Naive thymus-derived CD4-positive, alpha-beta T cell (primary cell): ENCODE results near the gene MBOAT1. TPM values are rescaled to one million over a fixed set of nuclear protein-coding genes. Genes with fewer than 3 reads are reported as not detected.

Source experiments
- ATAC-seq: fragments of 150-1000 bp; cut with Tn5 transposase; 2 replicates; pipeline ENCODE4 v1.10.0; 2021; ENCODE audit warnings: mild to moderate bottlenecking, moderate library complexity
- CTCF ChIA-PET: fragments of 350-600 bp; sonication (Branson Sonifier 250); formaldehyde crosslinking; loops from one replicate; lab custom pipeline; 2021; ENCODE audit warnings: antibody characterized with exemption; lab: Charles Lee
- POLR2A ChIA-PET: fragments of 350-600 bp; sonication (Branson Sonifier 250); formaldehyde crosslinking; loops from one replicate; lab custom pipeline; 2021; ENCODE audit warnings: antibody characterized with exemption, inconsistent platforms; lab: Charles Lee
- DNase-seq, 9 donors: peaks; one replicate each; pipeline versions ENCODE4 v3.0.0 to v3.0.0-alpha.2; 2020 to 2022; ENCODE audit warnings: mixed read lengths in 1 of 9
- H3K27ac ChIP-seq: one replicate; pipeline ENCODE4 v1.7.0; 2013; ENCODE audit warnings: mild to moderate bottlenecking, low read depth, low read length, moderate library complexity
- H3K27me3 ChIP-seq, 2 donors: one replicate each; pipeline ENCODE4 v1.7.0; 2013; ENCODE audit warnings: low read length in 2 of 2, mild to moderate bottlenecking in 2 of 2, moderate library complexity in 2 of 2; ENCODE audit not compliant: control insufficient read depth in 2 of 2, insufficient read depth in 2 of 2
- H3K36me3 ChIP-seq, 3 experiments: 1 replicate in 2 of 3; 2 replicates in 1 of 3; pipeline ENCODE4 v1.7.0; 2013; ENCODE audit warnings: low read length in 3 of 3, mild to moderate bottlenecking in 3 of 3, moderate library complexity in 1 of 3; ENCODE audit not compliant: insufficient read depth in 3 of 3, control insufficient read depth in 2 of 3
- H3K4me1 ChIP-seq, 2 donors: one replicate each; pipeline ENCODE4 v1.7.0; 2013; ENCODE audit warnings: low read length in 2 of 2, mild to moderate bottlenecking in 2 of 2, moderate library complexity in 1 of 2; ENCODE audit not compliant: control insufficient read depth in 2 of 2, insufficient read depth in 2 of 2
- H3K4me3 ChIP-seq: 2 replicates; pipeline ENCODE4 v1.7.0; 2013; ENCODE audit warnings: mild to moderate bottlenecking, low read length
- H3K9me3 ChIP-seq, 3 experiments: 1 replicate in 2 of 3; 2 replicates in 1 of 3; pipeline ENCODE4 v1.7.0; 2013; ENCODE audit warnings: low read length in 3 of 3; ENCODE audit not compliant: control insufficient read depth in 2 of 3
- H3K27ac Mint-ChIP-seq, 9 donors: one replicate each; pipeline ENCODE4 v1.8.0; 2020 to 2022; ENCODE audit warnings: mixed read lengths in 9 of 9, mild to moderate bottlenecking in 8 of 9, moderate library complexity in 5 of 9, inconsistent platforms in 2 of 9
- H3K27me3 Mint-ChIP-seq, 5 donors: one replicate each; pipeline ENCODE4 v1.8.0; 2021 to 2022; ENCODE audit warnings: mixed read lengths in 5 of 5, mild to moderate bottlenecking in 1 of 5
- H3K36me3 Mint-ChIP-seq, 5 donors: one replicate each; pipeline ENCODE4 v1.8.0; 2020 to 2022; ENCODE audit warnings: mixed read lengths in 5 of 5, mild to moderate bottlenecking in 3 of 5, inconsistent platforms in 1 of 5
- H3K4me1 Mint-ChIP-seq, 7 donors: one replicate each; pipeline ENCODE4 v1.8.0; 2020 to 2022; ENCODE audit warnings: mixed read lengths in 7 of 7, mild to moderate bottlenecking in 3 of 7, inconsistent platforms in 1 of 7
- H3K4me3 Mint-ChIP-seq, 10 donors: one replicate each; pipeline ENCODE4 v1.8.0; 2020 to 2022; ENCODE audit warnings: mild to moderate bottlenecking in 10 of 10, mixed read lengths in 10 of 10, moderate library complexity in 6 of 10, inconsistent platforms in 2 of 10
- H3K9me3 Mint-ChIP-seq, 11 donors: one replicate each; pipeline ENCODE4 v1.8.0; 2020 to 2022; ENCODE audit warnings: mixed read lengths in 11 of 11, mild to moderate bottlenecking in 4 of 11, inconsistent platforms in 1 of 11, moderate library complexity in 1 of 11
- intact Hi-C, 2 donors: fragments of 100-400 bp; cut with micrococcal nuclease; formaldehyde crosslinking; loops; one replicate each; pipeline ENCODE4 v1.15.1; 2023
- polyA plus RNA-seq, 2 donors: library from polyadenylated mRNA; unstranded; fragments of 300-500 nt; fragmentation: Illumina TruSeq; gene quantifications; one replicate each; pipeline ENCODE4 v1.2.3, GENCODE V29; 2021
- total RNA-seq, 6 experiments: library from RNA in 5 of 6; stranded (reverse) in 5 of 6; gene quantifications; 1 replicate in 5 of 6; 2 replicates in 1 of 6; pipeline ENCODE4 v1.2.3 and lab custom pipeline; 2021 to 2026

Gene MBOAT1
- total and polyA plus RNA-seq, 7 experiments from 2014 or later, result 0.84 to 24.7 (median 9.5) TPM

DNA sequence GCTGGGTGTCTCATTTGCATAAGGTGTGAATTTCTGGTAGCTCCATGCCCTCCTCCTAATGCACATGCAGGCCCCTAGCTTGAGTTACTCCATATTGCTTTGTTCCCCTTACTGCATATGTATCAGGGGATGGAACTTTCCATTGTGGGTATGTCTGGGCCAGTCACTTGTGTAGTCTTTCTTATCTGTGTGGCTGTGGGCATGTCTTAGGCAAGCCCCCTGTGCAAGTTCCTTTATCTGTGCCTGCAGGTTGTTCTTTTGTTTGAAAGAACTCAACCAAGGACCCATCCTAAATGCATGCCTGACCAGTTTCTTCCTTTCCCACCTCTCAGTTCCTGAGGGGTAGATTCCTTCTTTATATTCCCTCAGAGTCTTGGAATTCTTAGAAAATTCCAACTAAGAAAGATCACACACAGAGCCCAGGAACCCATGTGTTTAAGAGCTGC lies 23.6 kb downstream of the MBOAT1 start:
- Mint-ChIP-seq H3K27me3 (no peaks in the 10 kb centered on the region), H3K4me1 (peaks cover 0 to 14% (median 0%) of the 10 kb centered on the region in 7 donors), H3K4me3 (no peak overlapping the region), H3K27ac (no peak overlapping the region), H3K9me3 (peaks cover 0 to 13% (median 2%) of the 10 kb centered on the region in 11 donors), H3K36me3 (peaks cover 6 to 58% (median 24%) of the 10 kb centered on the region in 5 donors)
- H3K4me3 ChIP-seq, result no peak overlapping the region
- no peaks in the 10 kb centered on the region for H3K4me1 ChIP-seq
- H3K27ac ChIP-seq, result no peak overlapping the region
- DNase-seq (no peak), ATAC-seq (no peak)
- ChIA-PET CTCF (no interaction called here), POLR2A (no interaction called here)
- intact Hi-C loops, result no loop called here
- no peaks in the 10 kb centered on the region for H3K36me3 ChIP-seq
- no peaks in the 10 kb centered on the region for H3K9me3 ChIP-seq
- no peaks in the 10 kb centered on the region for H3K27me3 ChIP-seq

DNA sequence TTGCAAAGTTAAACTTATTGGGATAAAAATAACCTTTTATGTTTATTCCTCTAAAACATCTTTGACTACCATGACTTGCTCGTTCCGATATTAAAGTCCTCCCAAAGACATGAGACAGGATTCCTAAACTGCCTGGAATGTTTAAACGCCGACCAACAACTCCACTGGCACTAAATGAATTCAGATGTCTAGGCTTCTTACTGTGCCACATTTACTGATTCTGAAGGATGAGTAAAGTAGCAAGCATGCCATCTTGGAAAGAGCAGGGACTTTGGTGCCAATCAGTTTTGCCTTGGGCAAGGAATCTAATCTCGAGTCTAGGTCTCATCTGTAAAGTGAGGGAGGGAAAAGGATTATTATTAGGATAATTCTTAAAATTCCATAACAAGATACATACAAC lies 25.3 kb downstream of the MBOAT1 start:
- Histone ChIP-seq H3K4me1 (no peaks in the 10 kb centered on the region), H3K27ac (no peak overlapping the region), H3K27me3 (no peaks in the 10 kb centered on the region), H3K36me3 (no peaks in the 10 kb centered on the region), H3K4me3 (no peak overlapping the region), H3K9me3 (no peaks in the 10 kb centered on the region)
- Mint-ChIP-seq H3K4me1 (peaks cover 0 to 8% (median 0%) of the 10 kb centered on the region in 7 donors), H3K36me3 (peaks cover 6 to 63% (median 32%) of the 10 kb centered on the region in 5 donors), H3K9me3 (peaks cover 0 to 13% (median 5%) of the 10 kb centered on the region in 11 donors), H3K4me3 (no peak overlapping the region), H3K27me3 (no peaks in the 10 kb centered on the region), H3K27ac (no peak overlapping the region)
- DNase-seq (no peak), ATAC-seq (no peak)
- POLR2A ChIA-PET, result no interaction called here
- CTCF ChIA-PET, result no interaction called here
- intact Hi-C loops, result no loop called here

DNA sequence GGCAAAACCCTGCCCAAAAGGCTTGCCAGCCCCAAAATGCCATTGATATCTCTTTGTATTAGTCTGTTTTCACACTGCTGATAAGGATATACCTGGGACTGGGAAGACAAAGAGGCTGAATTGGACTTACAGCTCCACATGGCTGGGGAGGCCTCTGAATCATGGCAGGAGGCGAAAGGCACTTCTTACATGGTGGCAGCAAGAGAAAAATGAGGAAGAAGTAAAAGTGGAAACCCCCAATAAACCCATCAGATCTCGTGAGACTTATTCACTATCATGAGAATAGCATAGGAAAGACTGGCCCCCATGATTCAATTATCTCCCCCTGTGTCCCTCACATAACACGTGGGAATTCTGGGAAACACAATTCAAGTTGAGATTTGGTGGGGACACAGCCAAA lies 28.6 kb downstream of the MBOAT1 start:
- CTCF ChIA-PET, result no interaction called here
- no peaks in the 10 kb centered on the region for H3K27me3 Mint-ChIP-seq

DNA sequence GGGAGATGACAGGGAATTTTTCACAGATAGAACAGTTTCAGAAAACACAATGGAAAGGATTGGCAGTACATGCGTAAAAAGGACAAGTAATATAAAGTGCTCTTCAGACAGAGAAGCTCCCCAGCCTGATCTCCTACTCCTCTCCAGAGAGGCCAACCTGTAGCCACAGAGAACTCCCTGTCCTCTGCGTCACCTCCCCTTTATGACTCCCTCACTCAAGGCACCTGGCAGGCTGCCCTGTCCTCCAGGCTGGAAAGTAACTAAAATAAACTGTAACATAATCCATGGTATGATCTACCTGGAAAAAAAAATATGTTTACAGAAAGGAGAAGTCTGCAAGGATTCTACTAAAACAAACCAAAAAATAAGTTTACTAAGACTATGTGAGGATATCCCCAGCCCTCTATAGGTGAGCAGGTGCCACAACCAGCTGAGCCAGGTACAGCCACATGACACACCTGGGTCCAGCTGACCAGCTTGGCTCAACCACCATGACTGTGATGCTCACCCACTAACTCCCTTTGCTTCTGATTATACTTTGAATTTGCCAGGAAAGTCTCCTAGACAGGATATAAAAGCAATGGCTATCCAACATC lies 29.2 kb downstream of the MBOAT1 start:
- CTCF ChIA-PET, result no interaction called here

More for the DNA sequence above, 28.6 kb downstream of the MBOAT1 start:
- H3K36me3 Mint-ChIP-seq, result peaks cover 6 to 63% (median 28%) of the 10 kb centered on the region in 5 donors
- ATAC-seq (no peak), DNase-seq (no peak)
- Histone ChIP-seq H3K27me3 (no peaks in the 10 kb centered on the region), H3K9me3 (no peaks in the 10 kb centered on the region), H3K27ac (no peak overlapping the region), H3K36me3 (no peaks in the 10 kb centered on the region), H3K4me3 (no peak overlapping the region), H3K4me1 (peaks cover 0 to 6% of the 10 kb centered on the region in 2 donors)
- intact Hi-C loops, result no loop called here
- peaks cover 0 to 13% (median 4%) of the 10 kb centered on the region in 11 donors for H3K9me3 Mint-ChIP-seq
- no peak overlapping the region for H3K4me3 Mint-ChIP-seq
- H3K4me1 Mint-ChIP-seq, result peaks cover 0 to 20% (median 0%) of the 10 kb centered on the region in 7 donors
- no peak overlapping the region for H3K27ac Mint-ChIP-seq
- POLR2A ChIA-PET, result no interaction called here

DNA sequence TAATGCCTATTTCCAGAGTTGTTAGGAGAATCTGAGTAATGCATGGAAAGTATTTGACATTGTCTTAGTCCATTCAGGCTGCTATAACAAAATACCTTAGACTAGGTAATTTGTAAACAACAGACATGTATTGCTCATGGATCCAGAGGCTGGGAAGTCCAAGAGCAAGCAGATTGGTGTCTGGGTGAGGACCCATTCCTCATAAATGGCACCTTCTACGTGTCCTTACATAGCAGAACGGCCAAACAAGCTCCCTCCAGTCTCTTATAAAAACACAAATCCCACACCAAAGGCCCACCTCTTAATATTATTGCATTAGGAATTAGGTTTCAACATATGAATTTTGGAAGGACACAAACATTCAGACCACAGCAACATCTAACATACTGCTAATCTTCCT lies 30.2 kb downstream of the MBOAT1 start:
- ATAC-seq (no peak), DNase-seq (no peak)
- Mint-ChIP-seq H3K27ac (peak overlapping the region in 1 of 9 donors; percentile 42), H3K36me3 (peaks cover 6 to 52% (median 27%) of the 10 kb centered on the region in 5 donors), H3K9me3 (peaks cover 0 to 13% (median 4%) of the 10 kb centered on the region in 11 donors), H3K4me3 (no peak overlapping the region), H3K27me3 (no peaks in the 10 kb centered on the region), H3K4me1 (peaks cover 0 to 20% (median 0%) of the 10 kb centered on the region in 7 donors)
- POLR2A ChIA-PET, result no interaction called here
- no peak overlapping the region for H3K4me3 ChIP-seq
- H3K4me1 ChIP-seq, result peaks cover 0 to 6% of the 10 kb centered on the region in 2 donors
- CTCF ChIA-PET, result no interaction called here
- H3K36me3 ChIP-seq, result no peaks in the 10 kb centered on the region
- H3K27me3 ChIP-seq, result no peaks in the 10 kb centered on the region
- intact Hi-C loops, result no loop called here
- no peak overlapping the region for H3K27ac ChIP-seq
- H3K9me3 ChIP-seq, result no peaks in the 10 kb centered on the region

More for the DNA sequence above, 29.2 kb downstream of the MBOAT1 start:
- POLR2A ChIA-PET, result no interaction called here
- Histone ChIP-seq H3K9me3 (no peaks in the 10 kb centered on the region), H3K4me3 (no peak overlapping the region), H3K27me3 (no peaks in the 10 kb centered on the region), H3K27ac (no peak overlapping the region), H3K4me1 (peaks cover 0 to 6% of the 10 kb centered on the region in 2 donors), H3K36me3 (no peaks in the 10 kb centered on the region)
- intact Hi-C loops, result no loop called here
- Mint-ChIP-seq H3K4me1 (peaks cover 0 to 20% (median 0%) of the 10 kb centered on the region in 7 donors), H3K27me3 (no peaks in the 10 kb centered on the region), H3K36me3 (peaks cover 6 to 57% (median 26%) of the 10 kb centered on the region in 5 donors), H3K4me3 (no peak overlapping the region), H3K9me3 (peaks cover 0 to 13% (median 4%) of the 10 kb centered on the region in 11 donors), H3K27ac (no peak overlapping the region)
- no peak for DNase-seq
- ATAC-seq, result no peak

DNA sequence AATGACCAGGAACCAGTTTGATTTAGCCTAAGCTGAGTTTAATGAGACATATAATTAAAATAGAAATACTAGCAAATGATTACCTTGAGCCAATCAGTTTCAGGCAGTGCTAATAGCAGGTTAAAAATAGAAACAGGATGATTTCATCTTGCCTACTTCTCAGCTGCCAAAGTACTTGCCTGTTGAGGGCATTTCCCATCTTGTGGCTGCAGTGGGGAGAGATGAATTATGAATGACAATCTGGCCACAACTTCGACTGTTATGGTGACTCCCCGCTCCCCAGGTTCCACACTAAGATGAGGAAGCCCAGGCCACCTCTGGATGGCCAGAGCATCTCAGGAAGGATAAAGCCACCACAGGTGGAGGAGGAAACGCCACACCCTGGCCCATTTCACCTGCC lies 31.3 kb downstream of the MBOAT1 start:
- no peaks in the 10 kb centered on the region for H3K27me3 Mint-ChIP-seq
- H3K4me1 Mint-ChIP-seq, result peaks cover 0 to 16% (median 0%) of the 10 kb centered on the region in 7 donors
- H3K9me3 Mint-ChIP-seq, result peaks cover 0 to 13% (median 4%) of the 10 kb centered on the region in 11 donors
- H3K27me3 ChIP-seq, result no peaks in the 10 kb centered on the region
- POLR2A ChIA-PET, result no interaction called here
- H3K4me3 ChIP-seq, result no peak overlapping the region
- H3K4me3 Mint-ChIP-seq, result no peak overlapping the region
- intact Hi-C loops, result no loop called here
- H3K36me3 ChIP-seq, result no peaks in the 10 kb centered on the region
- H3K36me3 Mint-ChIP-seq, result peaks cover 6 to 44% (median 27%) of the 10 kb centered on the region in 5 donors
- H3K27ac Mint-ChIP-seq, result no peak overlapping the region
- H3K9me3 ChIP-seq, result no peaks in the 10 kb centered on the region
- CTCF ChIA-PET, result no interaction called here
- ATAC-seq (no peak), DNase-seq (no peak)
- H3K27ac ChIP-seq, result no peak overlapping the region
- H3K4me1 ChIP-seq, result peaks cover 0 to 6% of the 10 kb centered on the region in 2 donors
